Stimulated activated CD4-positive, alpha-beta T cell treated with anti-CD3 and anti-CD28 coated beads, Interleukin-1b, Interleukin-23, amount 100 ng/mL, for 48 hours (primary cell): ENCODE data around the gene LCOR.
"Not testable (repeated sequence)": the region's sequence is repeated elsewhere in the genome, so short reads cannot be mapped to it uniquely, and the experiment has no call there.

ENCODE experiments used
- DNase-seq: peaks from one replicate; pipeline ENCODE4 v3.0.0-alpha.2; 2020

LCOR gene

GRCh38 chr10:96943161-96943560 lies 111.1 kb downstream of the LCOR start:
- not testable (repeated sequence) for DNase-seq

- DNase-seq, result no peak
Measured at GRCh38 chr10:96947036-96947435, 114.9 kb downstream of the LCOR start.

- no peak for DNase-seq
Measured at GRCh38 chr10:96949039-96949683, 117.1 kb downstream of the LCOR start.

- no peak for DNase-seq
Measured at GRCh38 chr10:96951954-96952353, 119.9 kb downstream of the LCOR start.

- no peak for DNase-seq
Measured at GRCh38 chr10:96955794-96956193, 123.7 kb downstream of the LCOR start.

GRCh38 chr10:96958071-96958470 lies 126.0 kb downstream of the LCOR start:
- DNase-seq, result no peak

GRCh38 chr10:96959733-96960132 lies 127.6 kb downstream of the LCOR start:
- DNase-seq, result no peak

GRCh38 chr10:96960872-96961271 lies 128.8 kb downstream of the LCOR start:
- DNase-seq, result no peak

GRCh38 chr10:96964131-96964530 lies 132.0 kb downstream of the LCOR start:
- DNase-seq, result no peak

- no peak for DNase-seq
Measured at GRCh38 chr10:96967847-96968246, 135.7 kb downstream of the LCOR start.

- no peak for DNase-seq
Measured at GRCh38 chr10:96968682-96969423, 136.8 kb downstream of the LCOR start.

GRCh38 chr10:96971324-96971723 lies 139.2 kb downstream of the LCOR start:
- no peak for DNase-seq

GRCh38 chr10:96972264-96972663 lies 140.2 kb downstream of the LCOR start:
- DNase-seq, result no peak

- no peak for DNase-seq
Measured at GRCh38 chr10:96973809-96974747, 142.0 kb downstream of the LCOR start.

GRCh38 chr10:96975136-96975535 lies 143.0 kb downstream of the LCOR start:
- DNase-seq, result no peak

- DNase-seq, result no peak
Measured at GRCh38 chr10:96978621-96979154, 146.6 kb downstream of the LCOR start.

- no peak for DNase-seq
Measured at GRCh38 chr10:96982149-96982930, 150.2 kb downstream of the LCOR start.

- DNase-seq, result no peak
Measured at GRCh38 chr10:96984541-96985131, 152.5 kb downstream of the LCOR start.

GRCh38 chr10:96986200-96986856 lies 154.2 kb downstream of the LCOR start:
- no peak for DNase-seq

GRCh38 chr10:96987141-96987841 lies 155.2 kb downstream of the LCOR start:
- no peak for DNase-seq

- no peak for DNase-seq
Measured at GRCh38 chr10:96987842-96988175, 155.7 kb downstream of the LCOR start.
